Measurements from ENCODE around the gene GINS1.

GRCh38 chr20:25477014-25477882 is 69.8 kb downstream of the GINS1 start:
- TF ChIP-seq CTCF (IDR thresholded peaks at IDR 0.05), result no peak
- TF ChIP-seq POLR2AphosphoS5 (IDR thresholded peaks at IDR 0.05; ENCODE audit: low read depth, low read length), result no peak
- TF ChIP-seq, protein P1, sequence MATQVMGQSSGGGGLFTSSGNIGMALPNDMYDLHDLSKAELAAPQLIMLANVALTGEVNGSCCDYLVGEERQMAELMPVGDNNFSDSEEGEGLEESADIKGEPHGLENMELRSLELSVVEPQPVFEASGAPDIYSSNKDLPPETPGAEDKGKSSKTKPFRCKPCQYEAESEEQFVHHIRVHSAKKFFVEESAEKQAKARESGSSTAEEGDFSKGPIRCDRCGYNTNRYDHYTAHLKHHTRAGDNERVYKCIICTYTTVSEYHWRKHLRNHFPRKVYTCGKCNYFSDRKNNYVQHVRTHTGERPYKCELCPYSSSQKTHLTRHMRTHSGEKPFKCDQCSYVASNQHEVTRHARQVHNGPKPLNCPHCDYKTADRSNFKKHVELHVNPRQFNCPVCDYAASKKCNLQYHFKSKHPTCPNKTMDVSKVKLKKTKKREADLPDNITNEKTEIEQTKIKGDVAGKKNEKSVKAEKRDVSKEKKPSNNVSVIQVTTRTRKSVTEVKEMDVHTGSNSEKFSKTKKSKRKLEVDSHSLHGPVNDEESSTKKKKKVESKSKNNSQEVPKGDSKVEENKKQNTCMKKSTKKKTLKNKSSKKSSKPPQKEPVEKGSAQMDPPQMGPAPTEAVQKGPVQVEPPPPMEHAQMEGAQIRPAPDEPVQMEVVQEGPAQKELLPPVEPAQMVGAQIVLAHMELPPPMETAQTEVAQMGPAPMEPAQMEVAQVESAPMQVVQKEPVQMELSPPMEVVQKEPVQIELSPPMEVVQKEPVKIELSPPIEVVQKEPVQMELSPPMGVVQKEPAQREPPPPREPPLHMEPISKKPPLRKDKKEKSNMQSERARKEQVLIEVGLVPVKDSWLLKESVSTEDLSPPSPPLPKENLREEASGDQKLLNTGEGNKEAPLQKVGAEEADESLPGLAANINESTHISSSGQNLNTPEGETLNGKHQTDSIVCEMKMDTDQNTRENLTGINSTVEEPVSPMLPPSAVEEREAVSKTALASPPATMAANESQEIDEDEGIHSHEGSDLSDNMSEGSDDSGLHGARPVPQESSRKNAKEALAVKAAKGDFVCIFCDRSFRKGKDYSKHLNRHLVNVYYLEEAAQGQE (IDR thresholded peaks at IDR 0.05; ENCODE audit: insufficient read depth in 1 of 2, low read depth in 2 of 2, low read length in 1 of 2), result no peak

All from Panc1 (cell line).